CD4-positive, alpha-beta T cell (primary cell): Measurements from ENCODE around the gene ZXDB. TPM values are rescaled to one million over a fixed set of nuclear protein-coding genes. Genes with fewer than 3 reads are reported as not detected.
A peak's percentile ranks its signal among the peaks of the same experiment; 100 is the strongest.
"Not testable (repeated sequence)": the region's sequence is repeated elsewhere in the genome, so short reads cannot be mapped to it uniquely, and the experiment has no call there.

ENCODE experiments used
- ATAC-seq: fragments of 200-7000 bp; cut with Tn5 transposase; one replicate; pipeline ENCODE4 v1.10.0; 2022; ENCODE audit warnings: mild to moderate bottlenecking; ENCODE audit not compliant: poor library complexity
- CTCF ChIA-PET: fragments of 350-600 bp; sonication (Branson Sonifier 250); formaldehyde crosslinking; loops from one replicate; lab custom pipeline; 2021; ENCODE audit warnings: antibody characterized with exemption, inconsistent platforms; lab: Charles Lee
- POLR2A ChIA-PET: fragments of 350-600 bp; sonication (Branson Sonifier 250); formaldehyde crosslinking; loops from one replicate; lab custom pipeline; 2021; ENCODE audit warnings: antibody characterized with exemption, inconsistent platforms; lab: Charles Lee
- DNase-seq, 14 experiments: peaks; one replicate each; pipeline ENCODE4 v3.0.0-alpha.2; 2013 to 2020; ENCODE audit warnings: mixed read lengths in 2 of 14
- H3K27ac ChIP-seq, 2 donors: one replicate each; pipeline versions ENCODE4 v1.5.1 to v1.7.0; 2013; ENCODE audit warnings: low read length in 2 of 2, low read depth in 1 of 2, mild to moderate bottlenecking in 1 of 2
- H3K27me3 ChIP-seq, 2 experiments: 1 replicate in 1 of 2; 2 replicates in 1 of 2; pipeline versions ENCODE4 v1.6.1 to v1.7.0; 2013; ENCODE audit warnings: low read length in 2 of 2, control low read depth in 1 of 2, mild to moderate bottlenecking in 1 of 2, moderate library complexity in 1 of 2; ENCODE audit not compliant: insufficient read depth in 2 of 2, control insufficient read depth in 1 of 2
- H3K36me3 ChIP-seq: one replicate; pipeline ENCODE4 v1.6.1; 2013; ENCODE audit warnings: low read length, control low read depth; ENCODE audit not compliant: insufficient read depth
- H3K4me1 ChIP-seq: one replicate; pipeline ENCODE4 v1.6.1; 2013; ENCODE audit warnings: low read length, control low read depth; ENCODE audit not compliant: insufficient read depth
- H3K4me3 ChIP-seq: one replicate; pipeline ENCODE4 v1.5.1; 2013; ENCODE audit warnings: mild to moderate bottlenecking, low read length, moderate library complexity
- H3K9me3 ChIP-seq, 2 experiments: 1 replicate in 1 of 2; 2 replicates in 1 of 2; pipeline versions ENCODE4 v1.6.1 to v1.7.0; 2013; ENCODE audit warnings: low read length in 2 of 2, mild to moderate bottlenecking in 2 of 2, control low read depth in 1 of 2, moderate library complexity in 1 of 2; ENCODE audit not compliant: control insufficient read depth in 1 of 2, insufficient read depth in 1 of 2
- H3K27ac Mint-ChIP-seq: one replicate; pipeline ENCODE4 v1.8.0; 2020; ENCODE audit warnings: mixed read lengths
- H3K27me3 Mint-ChIP-seq: one replicate; pipeline ENCODE4 v1.8.0; 2021; ENCODE audit warnings: mixed read lengths
- H3K36me3 Mint-ChIP-seq: one replicate; pipeline ENCODE4 v1.8.0; 2021; ENCODE audit warnings: low read depth, mixed read lengths
- H3K4me1 Mint-ChIP-seq: one replicate; pipeline ENCODE4 v1.8.0; 2021; ENCODE audit warnings: low read depth, mixed read lengths
- H3K4me3 Mint-ChIP-seq: one replicate; pipeline ENCODE4 v1.8.0; 2020; ENCODE audit warnings: mild to moderate bottlenecking, mixed read lengths
- H3K9me3 Mint-ChIP-seq: one replicate; pipeline ENCODE4 v1.8.0; 2020; ENCODE audit warnings: mixed read lengths
- CTCF ChIP-seq: fragments of 200-600 bp; IDR thresholded peaks from one replicate; pipeline ENCODE4 v1.8.0; 2022; ENCODE audit warnings: antibody characterized with exemption, mild to moderate bottlenecking
- intact Hi-C, 2 experiments: fragments of 100-400 bp; cut with DNase I in 1 of 2; cut with micrococcal nuclease in 1 of 2; formaldehyde crosslinking; loops; one replicate each; pipeline versions ENCODE4 v1.15.1 to v1.9.0; 2023 to 2025; cut with DNase I, micrococcal nuclease
- polyA plus RNA-seq, 2 donors: library from polyadenylated mRNA; unstranded; fragments of 120-200 nt; gene quantifications; one replicate each; pipeline ENCODE4 v1.2.1, GENCODE V29; 2013
- total RNA-seq, 174 experiments: library from RNA in 2 of 174; stranded (reverse) in 2 of 174; gene quantifications; one replicate each; pipeline ENCODE4 v1.2.3 and lab custom pipeline; 2021 to 2026

Gene ZXDB
- total RNA-seq (10 to 100 TPM; 29.9 to 32.0 TPM), total RNA-seq (lab: John Stamatoyannopoulos, UW) (9.3 to 64.0 (median 32.2) reads per million in 172 experiments)
- polyA plus RNA-seq (2013, experiment 1 of 2) = 9.6 TPM
- 14.6 TPM for polyA plus RNA-seq (2013, experiment 2 of 2)

- ATAC-seq (peak; percentile 67), DNase-seq (peak in 8 of 14 experiments; percentile 2 to 55 (median 16))
- H3K9me3 ChIP-seq, H3K27me3 ChIP-seq, H3K9me3 Mint-ChIP-seq, H3K27me3 Mint-ChIP-seq, CTCF ChIA-PET, POLR2A ChIA-PET, H3K36me3 ChIP-seq: not testable (repeated sequence)
- peak within 1 kb of the TSS; percentile 59 to 68 for H3K27ac ChIP-seq
- peak within 1 kb of the TSS; percentile 52 for H3K4me3 ChIP-seq
- H3K4me1 ChIP-seq = peaks cover 18% of the 10 kb centered on the region
- Mint-ChIP-seq H3K4me3 (peak within 1 kb of the TSS; percentile 92), H3K36me3 (peaks cover 36% of the 10 kb centered on the region), H3K27ac (peak within 1 kb of the TSS; percentile 98), H3K4me1 (peaks cover 50% of the 10 kb centered on the region)
- intact Hi-C loops = loop anchor here (2.0 to 10.0 kb wide), 4 partner anchors 307 to 1027 kb away; partner anchors contain the start of genes FAAH2 (in 1 of the 2), SPIN3 (in 1 of the 2), UBQLN2 (in 1 of the 2) and ZXDA (in 1 of the 2)
These were observed at the start of gene ZXDB for GRCh38 chrX:57591284-57592159. Gene ZXDB (plus strand): TSS chrX:57592011. CDS start chrX:57592049, 38 bp downstream.

- H3K27ac Mint-ChIP-seq = no peak overlapping the region
These were observed 26.6 kb upstream of the ZXDB start for GRCh38 chrX:57565198-57565597.

GRCh38 chrX:57573754-57574153 is 18.1 kb upstream of the ZXDB start:
- ChIA-PET POLR2A (no interaction called here), CTCF (no interaction called here)
- no peak overlapping the region for H3K27ac ChIP-seq
- ATAC-seq = no peak
- Mint-ChIP-seq H3K4me1 (no peaks in the 10 kb centered on the region), H3K4me3 (no peak overlapping the region), H3K9me3 (no peaks in the 10 kb centered on the region), H3K27ac (no peak overlapping the region), H3K36me3 (no peaks in the 10 kb centered on the region), H3K27me3 (no peaks in the 10 kb centered on the region)
- H3K4me1 ChIP-seq = no peaks in the 10 kb centered on the region
- intact Hi-C loops = no loop called here
- no peaks in the 10 kb centered on the region for H3K27me3 ChIP-seq
- H3K9me3 ChIP-seq = no peaks in the 10 kb centered on the region
- H3K36me3 ChIP-seq = no peaks in the 10 kb centered on the region
- TF ChIP-seq CTCF = peak; percentile 46
- no peak overlapping the region for H3K4me3 ChIP-seq
- peak in 4 of 14 experiments; percentile 22 to 56 (median 42) for DNase-seq

More at GRCh38 chrX:57565198-57565597, 26.6 kb upstream of the ZXDB start:
- DNase-seq = peak in 1 of 14 experiments; percentile 9
- no peaks in the 10 kb centered on the region for H3K36me3 ChIP-seq
- no peak for ATAC-seq
- no peak overlapping the region for H3K4me3 Mint-ChIP-seq
- ChIA-PET CTCF (no interaction called here), POLR2A (no interaction called here)
- no peaks in the 10 kb centered on the region for H3K4me1 ChIP-seq
- no peaks in the 10 kb centered on the region for H3K27me3 ChIP-seq
- no peaks in the 10 kb centered on the region for H3K27me3 Mint-ChIP-seq
- no peaks in the 10 kb centered on the region for H3K4me1 Mint-ChIP-seq
- intact Hi-C loops = no loop called here
- H3K27ac ChIP-seq = no peak overlapping the region
- H3K9me3 ChIP-seq = no peaks in the 10 kb centered on the region
- H3K36me3 Mint-ChIP-seq = no peaks in the 10 kb centered on the region
- no peaks in the 10 kb centered on the region for H3K9me3 Mint-ChIP-seq
- no peak for TF ChIP-seq CTCF
- no peak overlapping the region for H3K4me3 ChIP-seq
